Measurements from ENCODE around the gene MYCBPAP. TPM values are rescaled to one million over a fixed set of nuclear protein-coding genes. Genes with fewer than 3 reads are reported as not detected.

Gene MYCBPAP
- total RNA-seq, 2 experiments from 2014 or later: 6.7 to 13.9 TPM

DNA sequence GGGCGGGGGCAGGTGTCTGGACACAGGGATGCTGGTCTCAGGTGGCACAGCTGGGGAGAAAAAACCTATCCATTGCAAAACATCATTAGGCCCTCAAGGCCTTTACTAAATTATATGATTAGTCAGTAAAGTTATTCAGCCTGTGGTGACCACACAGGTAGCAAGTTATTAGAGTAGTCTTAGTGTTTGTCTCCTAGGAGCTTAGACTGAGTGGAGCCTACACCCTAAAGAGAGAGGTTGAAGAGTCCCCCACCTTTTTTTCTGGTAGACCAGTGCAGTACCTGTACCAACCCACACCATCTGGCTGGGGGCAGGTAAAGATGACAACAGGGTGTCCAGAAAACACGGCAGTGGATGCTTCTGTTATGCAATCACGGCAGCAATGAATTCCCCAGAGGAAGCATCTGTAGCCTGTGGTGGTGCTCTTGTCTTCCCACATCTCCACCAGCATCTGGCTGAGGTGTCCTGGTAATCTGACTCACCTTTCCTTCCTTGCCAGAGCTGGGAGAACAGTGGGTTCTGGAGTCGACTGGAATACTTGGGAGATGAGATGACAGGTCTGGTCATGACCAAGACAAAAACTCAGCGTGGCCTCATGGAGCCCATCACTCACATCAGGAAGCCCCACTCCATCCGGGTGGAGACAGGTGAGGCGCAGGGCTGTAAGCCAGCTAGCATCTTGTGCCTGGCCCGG, 11.0 kb downstream of the MYCBPAP start:
- no peak overlapping the region for H3K4me3 Mint-ChIP-seq
- peaks cover 2% of the 10 kb centered on the region for H3K4me1 Mint-ChIP-seq
- no peaks in the 10 kb centered on the region for H3K27me3 Mint-ChIP-seq
- CTCF ChIA-PET: interaction anchor here (0.7 to 1.3 kb wide), 3 partner anchors 14 to 353 kb away, joined by 3 read pairs; partner anchors contain the start of genes EPN3 and SGCA
- ATAC-seq: no peak
- no peak overlapping the region for H3K27ac Mint-ChIP-seq
- no peaks in the 10 kb centered on the region for H3K9me3 Mint-ChIP-seq (ENCODE audit: low read depth)
- H3K36me3 Mint-ChIP-seq: no peaks in the 10 kb centered on the region
- DNase-seq: no peak

GRCh38 chr17:50520483-50520882, 12.2 kb downstream of the MYCBPAP start:
- CTCF ChIA-PET: interaction anchor here (1.4 to 1.5 kb wide), 2 partner anchors 27 to 37 kb away, joined by 3 to 5 read pairs; partner anchors contain the start of gene SPATA20
- no peaks in the 10 kb centered on the region for H3K9me3 Mint-ChIP-seq (ENCODE audit: low read depth)

GRCh38 chr17:50521514-50521913, 13.3 kb downstream of the MYCBPAP start:
- no peak for ATAC-seq
- H3K27ac Mint-ChIP-seq: no peak overlapping the region
- CTCF ChIA-PET: interaction anchor here (1.4 kb wide), 1 partner anchor 25 kb away, joined by 3 read pairs; the partner anchor contains the start of gene SPATA20
- H3K36me3 Mint-ChIP-seq: no peaks in the 10 kb centered on the region
- H3K27me3 Mint-ChIP-seq: no peaks in the 10 kb centered on the region
- H3K9me3 Mint-ChIP-seq (ENCODE audit: low read depth): no peaks in the 10 kb centered on the region
- peaks cover 2% of the 10 kb centered on the region for H3K4me1 Mint-ChIP-seq
- H3K4me3 Mint-ChIP-seq: no peak overlapping the region
- no peak for DNase-seq

More at GRCh38 chr17:50520483-50520882, 12.2 kb downstream of the MYCBPAP start:
- DNase-seq (no peak), ATAC-seq (no peak)
- no peaks in the 10 kb centered on the region for H3K36me3 Mint-ChIP-seq
- peaks cover 2% of the 10 kb centered on the region for H3K4me1 Mint-ChIP-seq
- H3K4me3 Mint-ChIP-seq: no peak overlapping the region
- H3K27ac Mint-ChIP-seq: no peak overlapping the region
- H3K27me3 Mint-ChIP-seq: no peaks in the 10 kb centered on the region

DNA sequence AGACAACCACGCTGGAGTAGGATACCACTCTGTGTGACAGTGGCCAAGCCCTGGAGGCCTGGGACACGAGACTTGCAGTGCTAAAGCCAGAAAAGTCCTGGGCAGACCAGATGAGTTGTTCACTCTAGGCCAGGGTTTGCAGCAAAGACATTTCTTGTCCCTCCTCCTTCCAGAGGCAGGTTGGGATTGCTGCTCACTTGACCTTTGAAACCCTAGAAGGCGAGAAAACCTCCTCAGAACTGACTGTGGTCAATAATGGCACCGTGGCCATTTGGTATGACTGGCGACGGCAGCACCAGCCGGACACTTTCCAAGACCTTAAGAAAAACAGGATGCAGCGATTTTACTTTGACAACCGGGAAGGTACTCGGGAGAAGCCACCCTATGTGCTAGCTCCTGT, 14.5 kb downstream of the MYCBPAP start:
- Mint-ChIP-seq H3K27ac (no peak overlapping the region), H3K27me3 (no peaks in the 10 kb centered on the region), H3K4me3 (no peak overlapping the region), H3K9me3 (ENCODE audit: low read depth) (no peaks in the 10 kb centered on the region), H3K4me1 (peaks cover 2% of the 10 kb centered on the region), H3K36me3 (no peaks in the 10 kb centered on the region)
- ATAC-seq (no peak), DNase-seq (no peak)
- CTCF ChIA-PET: no interaction called here

GRCh38 chr17:50523208-50523607, 15.0 kb downstream of the MYCBPAP start:
- Mint-ChIP-seq H3K27ac (no peak overlapping the region), H3K4me3 (no peak overlapping the region), H3K27me3 (no peaks in the 10 kb centered on the region), H3K36me3 (no peaks in the 10 kb centered on the region), H3K9me3 (ENCODE audit: low read depth) (no peaks in the 10 kb centered on the region), H3K4me1 (peaks cover 2% of the 10 kb centered on the region)
- CTCF ChIA-PET: interaction anchor here (1.4 kb wide), 1 partner anchor 174 kb away, joined by 3 read pairs; no protein-coding TSS in a partner anchor
- ATAC-seq: no peak
- no peak for DNase-seq

DNA sequence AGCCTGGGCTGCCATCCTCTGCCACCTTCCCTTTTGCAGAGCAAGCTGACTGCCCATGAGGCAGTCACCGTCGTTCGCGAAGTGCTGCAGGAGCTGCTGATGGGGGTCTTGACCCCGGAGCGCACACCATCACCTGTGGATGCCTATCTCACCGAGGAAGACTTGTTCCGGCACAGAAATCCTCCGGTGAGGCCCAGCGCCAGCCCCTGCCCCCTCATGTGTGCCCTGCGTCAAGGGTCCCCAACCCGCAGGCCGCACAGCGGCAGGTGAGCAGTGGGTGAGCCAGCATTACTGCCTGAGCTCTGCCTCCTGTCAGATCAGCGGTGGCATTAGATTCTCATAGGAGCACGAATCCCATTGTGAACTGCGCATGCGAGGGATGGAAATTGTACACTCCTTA, 16.6 kb downstream of the MYCBPAP start:
- Mint-ChIP-seq H3K4me1 (peaks cover 2% of the 10 kb centered on the region), H3K36me3 (no peaks in the 10 kb centered on the region), H3K9me3 (ENCODE audit: low read depth) (no peaks in the 10 kb centered on the region), H3K27me3 (peaks cover 4% of the 10 kb centered on the region), H3K4me3 (no peak overlapping the region), H3K27ac (no peak overlapping the region)
- CTCF ChIA-PET: no interaction called here
- no peak for DNase-seq
- no peak for ATAC-seq

- H3K27me3 Mint-ChIP-seq: peaks cover 25% of the 10 kb centered on the region
- CTCF ChIA-PET: interaction anchor here (1.2 kb wide), 1 partner anchor 12 kb away, joined by 3 read pairs; no protein-coding TSS in a partner anchor
- DNase-seq (no peak), ATAC-seq (no peak)
- no peak overlapping the region for H3K4me3 Mint-ChIP-seq
- no peaks in the 10 kb centered on the region for H3K4me1 Mint-ChIP-seq
- no peak overlapping the region for H3K27ac Mint-ChIP-seq
- H3K36me3 Mint-ChIP-seq: no peaks in the 10 kb centered on the region
- H3K9me3 Mint-ChIP-seq (ENCODE audit: low read depth): no peaks in the 10 kb centered on the region
Measured at GRCh38 chr17:50527155-50527762, 19.0 kb downstream of the MYCBPAP start.

- Mint-ChIP-seq H3K4me3 (no peak overlapping the region), H3K4me1 (peaks cover 2% of the 10 kb centered on the region), H3K27me3 (peaks cover 32% of the 10 kb centered on the region), H3K27ac (no peak overlapping the region), H3K36me3 (no peaks in the 10 kb centered on the region), H3K9me3 (ENCODE audit: low read depth) (no peaks in the 10 kb centered on the region)
- no peak for ATAC-seq
- no peak for DNase-seq
- CTCF ChIA-PET: interaction anchor here (1.2 kb wide), 1 partner anchor 13 kb away, joined by 3 read pairs; no protein-coding TSS in a partner anchor
Measured at GRCh38 chr17:50527949-50528474, 19.8 kb downstream of the MYCBPAP start.

DNA sequence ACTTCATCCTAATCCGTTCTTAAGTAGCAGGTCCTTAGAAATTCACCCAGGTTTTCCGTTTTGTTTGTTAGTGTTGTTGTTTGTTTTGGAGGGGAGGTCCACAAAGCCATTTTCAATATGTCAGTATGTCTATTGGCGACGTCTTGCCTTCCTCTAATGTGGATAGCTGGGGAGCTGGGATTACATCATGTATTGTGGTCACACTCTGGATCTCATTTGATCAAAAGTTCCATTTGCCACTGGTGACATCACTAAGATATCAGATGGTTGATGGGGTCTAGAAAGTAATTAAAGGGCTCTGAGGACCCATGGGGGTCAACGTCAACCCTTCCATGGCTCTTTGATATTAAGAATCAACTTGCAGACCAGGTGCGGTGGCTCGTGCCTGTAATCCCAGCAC, 21.6 kb downstream of the MYCBPAP start:
- CTCF ChIA-PET: interaction anchor here (2.7 kb wide), 1 partner anchor 12 kb away, joined by 13 read pairs; no protein-coding TSS in a partner anchor
- Mint-ChIP-seq H3K36me3 (no peaks in the 10 kb centered on the region), H3K4me3 (no peak overlapping the region), H3K9me3 (ENCODE audit: low read depth) (no peaks in the 10 kb centered on the region), H3K27ac (no peak overlapping the region), H3K4me1 (peaks cover 14% of the 10 kb centered on the region), H3K27me3 (peaks cover 50% of the 10 kb centered on the region)
- DNase-seq: no peak
- no peak for ATAC-seq

DNA sequence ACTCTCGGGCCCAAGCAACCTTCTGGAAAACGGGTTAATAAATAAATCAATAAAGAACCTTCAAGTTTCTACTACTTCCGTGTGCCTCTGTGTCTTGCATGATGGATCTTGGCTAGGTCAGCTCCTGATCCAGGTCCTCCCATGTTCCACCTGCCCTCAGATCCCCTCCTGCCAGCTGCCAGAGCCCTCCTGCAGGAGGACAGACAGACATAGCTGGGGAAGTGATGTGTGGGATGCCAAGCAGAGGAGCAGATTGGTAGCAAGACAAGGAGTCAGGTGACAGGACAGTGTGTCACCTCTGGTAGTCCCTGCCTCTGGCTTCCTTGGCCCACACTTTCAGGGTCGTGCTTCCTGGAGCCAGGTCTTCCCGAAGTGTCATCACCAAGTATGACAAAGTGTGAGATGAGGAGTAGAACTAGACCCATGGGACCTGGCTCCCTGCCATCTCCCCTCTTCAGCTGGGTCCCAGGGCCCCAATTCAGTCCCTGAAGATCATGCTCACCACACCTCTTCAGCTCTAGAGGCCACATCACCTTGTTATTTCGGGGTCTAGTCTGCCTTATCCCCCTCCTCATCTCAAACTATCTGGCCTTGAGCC, 23.3 kb downstream of the MYCBPAP start:
- H3K9me3 Mint-ChIP-seq (ENCODE audit: low read depth): no peaks in the 10 kb centered on the region
- DNase-seq (no peak), ATAC-seq (no peak)
- H3K27me3 Mint-ChIP-seq: peaks cover 59% of the 10 kb centered on the region
- H3K27ac Mint-ChIP-seq: no peak overlapping the region
- H3K4me3 Mint-ChIP-seq: no peak overlapping the region
- H3K36me3 Mint-ChIP-seq: no peaks in the 10 kb centered on the region
- H3K4me1 Mint-ChIP-seq: peaks cover 14% of the 10 kb centered on the region
- CTCF ChIA-PET: interaction anchor here (1.5 to 2.7 kb wide), 2 partner anchors 10 to 31 kb away, joined by 4 to 13 read pairs; no protein-coding TSS in a partner anchor

DNA sequence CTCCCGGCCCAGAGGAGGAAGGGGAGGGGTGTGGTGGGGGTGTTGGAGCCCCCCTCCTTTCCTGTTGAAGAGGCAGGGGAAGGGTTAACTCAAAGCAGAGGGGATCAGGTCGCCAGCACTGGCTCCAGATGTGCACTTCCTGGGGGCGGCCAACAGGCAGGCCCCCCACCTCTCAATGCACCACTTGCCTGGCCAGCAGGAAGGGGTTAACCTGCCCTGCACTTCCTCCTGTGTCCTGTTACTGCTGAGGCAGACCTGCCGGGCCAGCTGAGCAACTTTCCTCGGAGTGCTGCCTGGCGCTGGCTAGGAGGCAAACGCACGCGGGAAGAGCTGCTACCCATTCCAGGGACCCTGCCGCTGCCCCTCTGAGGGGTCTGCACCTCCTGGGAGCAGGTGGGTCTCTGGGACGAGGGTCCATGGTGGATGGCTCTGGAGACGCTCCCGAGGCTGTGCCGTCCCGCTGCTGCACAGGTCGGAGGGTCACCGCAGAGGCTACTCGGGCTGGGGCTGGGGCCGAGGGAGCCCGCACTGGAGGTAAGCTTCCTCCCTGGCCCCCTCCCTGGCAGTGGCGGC, 24.3 kb downstream of the MYCBPAP start, which contains the start of gene EPN3:
Gene EPN3 (plus strand): TSS at position 284 of the 573 bp plus-strand sequence. CDS start 3,822 bp downstream, outside the sequence.
- CTCF ChIA-PET: interaction anchor here (1.2 to 2.7 kb wide), 4 partner anchors 9 to 13 kb away, joined by 3 to 13 read pairs (median 6); no protein-coding TSS in a partner anchor
- peak; percentile 54 for ATAC-seq
- H3K4me1 Mint-ChIP-seq: peaks cover 14% of the 10 kb centered on the region
- H3K36me3 Mint-ChIP-seq: no peaks in the 10 kb centered on the region
- no peak for DNase-seq
- H3K9me3 Mint-ChIP-seq (ENCODE audit: low read depth): no peaks in the 10 kb centered on the region
- H3K27me3 Mint-ChIP-seq: peaks cover 59% of the 10 kb centered on the region
- no peak within 1 kb of the TSS for H3K4me3 Mint-ChIP-seq
- H3K27ac Mint-ChIP-seq: no peak within 1 kb of the TSS

- Mint-ChIP-seq H3K4me1 (peaks cover 14% of the 10 kb centered on the region), H3K27me3 (peaks cover 59% of the 10 kb centered on the region), H3K9me3 (ENCODE audit: low read depth) (no peaks in the 10 kb centered on the region), H3K27ac (no peak overlapping the region), H3K36me3 (no peaks in the 10 kb centered on the region), H3K4me3 (no peak overlapping the region)
- ATAC-seq: no peak
- CTCF ChIA-PET: interaction anchor here (1.1 to 1.7 kb wide), 4 partner anchors 9 to 55 kb away, joined by 3 to 9 read pairs (median 3); partner anchors contain the start of gene RSAD1
- DNase-seq: no peak
Measured at GRCh38 chr17:50533185-50533584, 24.9 kb downstream of the MYCBPAP start.

DNA sequence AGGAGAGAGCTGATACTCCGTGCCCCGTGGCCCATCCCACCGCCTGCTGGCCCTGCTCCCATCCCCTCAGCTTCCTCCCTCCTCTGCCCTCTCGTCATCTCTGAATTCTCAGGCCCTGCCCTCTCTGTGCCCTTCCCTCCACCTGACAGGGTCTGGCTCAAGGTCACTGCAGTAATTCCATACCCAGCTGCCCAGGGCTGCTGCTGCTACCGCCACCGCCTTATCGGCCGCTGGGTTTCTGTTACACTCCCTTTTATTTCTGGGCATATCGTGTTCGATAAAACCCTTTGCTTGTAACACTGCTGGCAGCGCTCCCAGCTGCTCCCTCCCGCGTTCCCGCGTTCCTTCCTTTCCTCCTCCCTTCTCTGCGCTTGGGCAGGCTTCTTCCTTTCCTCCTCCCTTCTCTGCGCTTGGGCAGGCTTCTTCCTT, 25.5 kb downstream of the MYCBPAP start:
- peaks cover 59% of the 10 kb centered on the region for H3K27me3 Mint-ChIP-seq
- no peak for ATAC-seq
- no peak for DNase-seq
- no peak overlapping the region for H3K4me3 Mint-ChIP-seq
- no peaks in the 10 kb centered on the region for H3K36me3 Mint-ChIP-seq
- no peaks in the 10 kb centered on the region for H3K9me3 Mint-ChIP-seq (ENCODE audit: low read depth)
- peaks cover 14% of the 10 kb centered on the region for H3K4me1 Mint-ChIP-seq
- CTCF ChIA-PET: interaction anchor here (1.1 to 1.7 kb wide), 4 partner anchors 8 to 55 kb away, joined by 3 to 9 read pairs (median 3); partner anchors contain the start of gene RSAD1
- no peak overlapping the region for H3K27ac Mint-ChIP-seq

Data from activated CD8-positive, alpha-beta memory T cell treated with anti-CD3 and anti-CD28 coated beads, Interleukin-2, amount 10 ng/mL, durations not matched to agents 7 days and 5 days (primary cell).